ENCODE measurements around the gene RPL18.

RPL18 gene

DNA sequence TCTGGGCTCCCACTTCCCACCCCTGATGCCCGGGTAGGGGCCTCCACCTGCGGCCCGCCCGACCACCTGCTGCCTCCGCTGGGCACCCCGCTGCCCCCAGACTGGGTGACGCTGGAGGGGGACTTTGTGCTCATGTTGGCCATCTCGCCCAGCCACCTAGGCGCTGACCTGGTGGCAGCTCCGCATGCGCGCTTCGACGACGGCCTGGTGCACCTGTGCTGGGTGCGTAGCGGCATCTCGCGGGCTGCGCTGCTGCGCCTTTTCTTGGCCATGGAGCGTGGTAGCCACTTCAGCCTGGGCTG, 10.3 kb upstream of the RPL18 start:
- DNase-seq = no peak

DNA sequence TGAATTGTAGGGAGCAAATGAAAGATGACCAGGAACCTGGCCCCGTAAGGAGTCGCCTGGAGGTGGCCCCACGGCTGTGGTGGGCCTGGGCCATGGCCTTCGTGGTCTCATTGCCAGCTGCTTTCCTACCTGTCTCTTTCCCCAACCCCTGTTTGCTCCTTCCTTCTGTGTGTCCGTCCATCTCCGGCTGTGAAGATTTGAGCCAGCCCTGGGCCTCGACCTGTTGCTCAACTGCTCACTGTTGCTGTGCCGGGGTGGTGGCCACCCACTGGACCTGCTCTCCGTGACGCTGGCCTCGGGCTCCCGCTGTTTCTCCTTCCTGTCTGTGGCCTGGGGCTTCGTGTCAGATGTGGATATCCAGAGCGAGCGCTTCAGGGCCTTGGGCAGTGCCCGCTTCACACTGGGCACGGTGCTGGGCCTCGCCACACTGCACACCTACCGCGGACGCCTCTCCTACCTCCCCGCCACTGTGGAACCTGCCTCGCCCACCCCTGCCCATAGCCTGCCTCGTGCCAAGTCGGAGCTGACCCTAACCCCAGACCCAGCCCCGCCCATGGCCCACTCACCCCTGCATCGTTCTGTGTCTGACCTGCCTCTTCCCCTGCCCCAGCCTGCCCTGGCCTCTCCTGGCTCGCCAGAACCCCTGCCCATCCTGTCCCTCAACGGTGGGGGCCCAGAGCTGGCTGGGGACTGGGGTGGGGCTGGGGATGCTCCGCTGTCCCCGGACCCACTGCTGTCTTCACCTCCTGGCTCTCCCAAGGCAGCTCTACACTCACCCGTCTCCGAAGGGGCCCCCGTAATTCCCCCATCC, 9.7 kb upstream of the RPL18 start:
- DNase-seq = no peak

DNA sequence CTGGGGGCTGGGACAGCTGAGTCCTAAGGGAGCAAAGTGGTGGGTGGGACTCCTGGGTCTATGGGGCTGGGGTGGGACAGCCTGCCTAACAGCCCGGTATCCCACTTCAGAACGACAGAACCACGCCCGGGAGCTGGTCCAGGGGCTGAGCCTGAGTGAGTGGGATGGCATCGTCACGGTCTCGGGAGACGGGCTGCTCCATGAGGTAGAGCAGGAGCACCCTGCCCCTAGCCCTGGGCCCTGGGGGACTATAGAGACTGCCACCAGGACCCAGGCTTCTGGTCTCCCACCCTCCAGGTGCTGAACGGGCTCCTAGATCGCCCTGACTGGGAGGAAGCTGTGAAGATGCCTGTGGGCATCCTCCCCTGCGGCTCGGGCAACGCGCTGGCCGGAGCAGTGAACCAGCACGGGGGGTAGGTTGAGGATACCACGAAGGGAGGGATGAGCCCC, 8.9 kb upstream of the RPL18 start:
- no peak for DNase-seq

DNA sequence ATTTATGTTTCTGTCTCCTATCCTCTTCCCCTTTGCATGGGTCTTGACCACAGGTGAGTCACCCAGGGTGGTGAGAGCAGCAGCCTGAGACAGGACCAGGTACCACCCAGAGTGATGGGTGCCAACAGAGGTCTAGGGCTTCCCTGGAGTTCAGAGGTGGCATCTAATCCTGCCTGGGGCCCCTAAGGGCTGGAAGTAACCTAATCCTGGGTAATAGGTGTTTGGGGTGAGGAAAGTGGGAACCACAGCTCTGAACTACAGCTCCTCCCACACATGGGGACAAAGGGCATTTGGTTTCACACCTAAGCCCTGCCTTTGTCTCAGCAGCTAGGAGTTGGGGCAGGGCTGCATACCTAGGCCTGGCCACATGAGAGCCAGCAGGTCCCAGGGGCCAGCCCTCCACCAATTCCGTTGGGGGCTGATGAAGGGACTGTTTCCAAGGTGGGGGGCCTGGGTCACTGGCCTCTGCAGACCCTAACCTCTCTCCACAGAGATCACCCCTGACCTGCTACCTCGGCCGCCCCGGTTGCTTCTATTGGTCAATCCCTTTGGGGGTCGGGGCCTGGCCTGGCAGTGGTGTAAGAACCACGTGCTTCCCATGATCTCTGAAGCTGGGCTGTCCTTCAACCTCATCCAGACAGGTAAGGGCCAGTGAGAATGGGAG, 8.4 kb upstream of the RPL18 start:
- DNase-seq = no peak

DNA sequence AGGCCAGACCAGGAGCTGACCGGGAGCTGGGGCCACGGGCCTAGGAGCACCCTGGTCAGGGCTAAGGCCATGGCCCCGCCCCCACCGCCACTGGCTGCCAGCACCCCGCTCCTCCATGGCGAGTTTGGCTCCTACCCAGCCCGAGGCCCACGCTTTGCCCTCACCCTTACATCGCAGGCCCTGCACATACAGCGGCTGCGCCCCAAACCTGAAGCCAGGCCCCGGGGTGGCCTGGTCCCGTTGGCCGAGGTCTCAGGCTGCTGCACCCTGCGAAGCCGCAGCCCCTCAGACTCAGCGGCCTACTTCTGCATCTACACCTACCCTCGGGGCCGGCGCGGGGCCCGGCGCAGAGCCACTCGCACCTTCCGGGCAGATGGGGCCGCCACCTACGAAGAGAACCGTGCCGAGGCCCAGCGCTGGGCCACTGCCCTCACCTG, 6.9 kb upstream of the RPL18 start:
- DNase-seq = no peak

DNA sequence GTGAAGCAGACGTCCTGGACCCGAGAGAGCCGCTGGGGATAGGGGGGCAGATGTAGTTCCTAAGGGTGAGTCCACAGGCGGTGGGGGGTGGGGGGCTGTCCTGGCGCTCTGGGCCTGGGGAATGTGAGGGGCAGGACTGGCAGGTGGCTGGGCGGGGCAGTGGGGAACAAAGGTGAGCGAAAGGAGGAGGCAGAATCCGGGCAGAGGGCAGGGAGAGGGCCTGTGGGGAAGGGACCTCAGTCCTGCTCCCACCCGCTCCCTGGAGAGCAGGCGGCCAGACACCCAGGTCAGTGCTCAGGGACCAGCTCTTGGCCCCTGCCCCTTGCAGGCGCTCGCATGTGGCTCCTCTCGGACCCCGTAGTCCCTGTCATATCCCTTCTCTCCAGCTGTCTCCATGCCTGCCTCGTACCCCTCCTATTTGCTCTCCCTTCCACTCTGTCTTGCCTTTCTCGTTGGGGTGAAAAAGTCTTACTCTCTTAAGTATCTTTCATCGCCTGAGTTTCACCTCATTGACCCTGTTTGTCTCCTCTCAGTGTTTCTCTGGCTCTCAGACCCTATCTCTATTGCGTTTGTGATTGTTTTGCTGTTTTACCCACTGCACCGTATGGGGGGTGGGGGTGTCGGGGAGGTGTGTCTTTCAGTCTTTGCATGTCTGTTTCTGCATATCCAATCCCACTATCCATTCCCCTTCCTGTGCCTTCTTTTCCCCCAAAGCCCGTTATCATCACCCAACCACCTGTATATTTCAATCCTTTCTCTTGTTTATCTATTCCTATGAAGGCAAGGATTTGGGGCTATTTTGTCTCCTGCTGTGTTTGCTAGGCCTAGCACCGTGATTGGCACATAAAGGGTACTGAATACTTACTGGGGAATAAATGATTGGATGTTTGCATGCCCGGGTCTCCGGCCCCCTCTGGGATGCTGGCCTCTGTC, 6.1 kb upstream of the RPL18 start:
- no peak for DNase-seq

DNA sequence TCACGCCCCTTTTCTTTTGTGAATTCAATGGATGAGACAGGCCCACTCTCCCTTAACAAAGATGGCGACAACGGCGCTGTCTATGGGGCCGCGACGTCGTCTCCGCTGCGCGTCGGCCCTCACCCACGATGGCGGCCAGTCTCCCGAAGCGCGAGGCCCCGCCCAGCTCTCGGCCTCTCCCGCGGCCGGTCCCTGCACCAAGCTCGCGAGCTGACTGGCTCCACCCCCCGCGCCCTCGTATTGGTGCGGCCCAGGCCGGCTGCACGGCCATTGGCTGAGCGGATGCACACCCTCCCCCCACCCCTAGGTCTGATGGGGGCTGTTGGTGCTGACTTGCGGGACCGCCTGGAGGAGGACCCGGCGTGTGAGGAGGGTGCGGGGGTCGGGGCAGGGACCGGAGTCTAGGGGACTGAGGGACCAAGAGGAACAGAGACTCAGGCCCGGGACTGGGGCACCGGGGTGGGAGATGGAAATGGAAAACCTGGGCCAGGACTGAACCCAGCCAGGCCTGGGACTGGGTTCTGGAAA, 5.2 kb upstream of the RPL18 start:
- DNase-seq = peak; percentile 55

DNA sequence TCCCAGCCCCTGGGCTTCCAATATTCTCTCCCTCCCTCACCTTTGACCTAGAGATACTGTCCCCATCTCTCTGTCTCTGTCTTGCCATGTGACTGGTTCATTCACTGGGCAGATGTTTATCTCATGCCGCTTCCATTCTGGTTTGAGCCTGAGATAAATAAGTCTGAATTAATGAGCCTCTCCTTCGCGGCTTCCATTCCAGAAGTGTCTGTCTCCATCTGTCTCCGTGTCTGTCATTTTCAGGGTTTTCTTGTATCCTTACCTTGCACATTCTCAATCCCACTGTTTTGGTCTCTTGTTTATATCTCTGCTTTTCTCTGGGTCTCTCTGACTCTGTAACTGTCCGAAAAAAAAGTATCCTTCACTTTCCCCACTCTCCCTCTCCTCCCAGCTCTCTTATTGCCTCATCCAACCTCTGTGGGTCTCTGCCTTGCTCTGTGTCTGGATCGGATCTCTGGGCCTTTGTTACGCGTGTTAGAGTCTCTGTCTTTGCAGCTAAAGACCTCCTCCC, 4.6 kb upstream of the RPL18 start:
- DNase-seq = no peak

DNA sequence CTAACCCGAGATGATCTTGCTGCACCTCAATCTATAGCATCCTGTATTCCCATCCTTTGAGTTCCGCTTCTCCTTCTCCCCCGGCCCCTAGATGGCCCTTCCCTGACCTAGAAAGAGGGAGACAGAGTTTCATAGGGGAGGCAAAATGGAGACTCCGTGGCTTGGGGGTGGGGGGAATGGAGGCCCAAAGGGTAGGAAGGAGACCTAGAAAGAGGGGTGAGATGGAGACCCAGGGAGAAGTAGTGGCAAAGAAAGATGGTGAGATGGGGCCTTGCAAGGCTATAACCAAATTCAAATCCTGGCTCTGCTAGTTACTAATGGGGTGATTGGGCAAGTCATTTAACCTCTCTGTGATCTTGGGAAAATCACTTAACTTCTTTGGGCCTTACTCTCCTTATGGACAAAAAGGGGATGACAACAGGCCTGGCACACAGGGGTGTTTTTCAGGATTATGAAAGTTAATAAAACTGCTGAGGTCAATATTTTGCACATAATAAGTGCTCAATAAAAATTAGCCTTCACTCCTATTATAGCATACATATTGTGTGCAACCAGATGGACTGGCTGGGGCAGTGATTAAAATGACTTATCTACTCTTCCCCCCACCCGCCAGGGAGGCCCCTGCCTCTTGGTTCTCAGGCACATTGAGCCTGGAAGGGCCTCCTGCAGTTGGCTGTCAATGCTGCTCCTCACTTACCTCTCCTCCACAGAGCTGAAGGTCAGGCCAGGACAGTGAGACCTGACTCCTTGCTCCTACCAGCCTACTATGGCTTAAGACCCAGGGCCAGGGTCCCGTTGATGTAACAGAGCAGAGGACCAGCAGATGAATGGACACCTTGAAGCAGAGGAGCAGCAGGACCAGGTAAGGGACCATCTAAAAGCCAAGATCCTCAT, 961 bp upstream of the RPL18 start:
- DNase-seq = no peak

DNA sequence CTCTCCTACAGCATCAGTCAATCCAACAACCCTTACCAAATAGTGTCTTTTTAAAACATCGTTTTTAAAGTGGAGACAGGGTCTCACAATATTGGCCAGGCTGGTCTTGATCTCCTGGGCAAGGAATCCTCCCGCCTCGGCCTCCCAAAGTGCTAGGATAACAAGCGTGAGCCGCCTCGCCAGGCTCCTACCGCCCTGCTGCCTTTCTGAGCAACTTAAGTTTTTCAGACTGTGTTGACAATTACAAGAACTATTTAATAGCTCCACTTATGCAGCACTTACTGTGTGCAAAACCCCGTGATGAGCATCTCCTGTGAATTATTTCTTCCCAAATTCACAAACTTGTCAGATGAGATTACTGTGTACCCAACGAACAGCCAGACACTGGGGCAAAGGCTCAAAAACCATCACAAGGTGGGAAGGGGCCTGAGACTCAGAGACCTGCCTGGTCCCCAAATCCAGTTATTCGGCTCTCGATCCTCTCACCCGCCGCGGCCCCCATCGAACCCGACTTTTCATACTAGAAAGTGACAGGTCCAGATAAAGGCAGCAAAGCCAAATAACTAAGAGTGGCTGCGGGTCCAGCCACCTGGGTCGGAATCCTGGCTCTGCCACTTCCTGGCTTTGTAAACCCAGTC, 581 bp downstream of the RPL18 start:
- no peak for DNase-seq

DNA sequence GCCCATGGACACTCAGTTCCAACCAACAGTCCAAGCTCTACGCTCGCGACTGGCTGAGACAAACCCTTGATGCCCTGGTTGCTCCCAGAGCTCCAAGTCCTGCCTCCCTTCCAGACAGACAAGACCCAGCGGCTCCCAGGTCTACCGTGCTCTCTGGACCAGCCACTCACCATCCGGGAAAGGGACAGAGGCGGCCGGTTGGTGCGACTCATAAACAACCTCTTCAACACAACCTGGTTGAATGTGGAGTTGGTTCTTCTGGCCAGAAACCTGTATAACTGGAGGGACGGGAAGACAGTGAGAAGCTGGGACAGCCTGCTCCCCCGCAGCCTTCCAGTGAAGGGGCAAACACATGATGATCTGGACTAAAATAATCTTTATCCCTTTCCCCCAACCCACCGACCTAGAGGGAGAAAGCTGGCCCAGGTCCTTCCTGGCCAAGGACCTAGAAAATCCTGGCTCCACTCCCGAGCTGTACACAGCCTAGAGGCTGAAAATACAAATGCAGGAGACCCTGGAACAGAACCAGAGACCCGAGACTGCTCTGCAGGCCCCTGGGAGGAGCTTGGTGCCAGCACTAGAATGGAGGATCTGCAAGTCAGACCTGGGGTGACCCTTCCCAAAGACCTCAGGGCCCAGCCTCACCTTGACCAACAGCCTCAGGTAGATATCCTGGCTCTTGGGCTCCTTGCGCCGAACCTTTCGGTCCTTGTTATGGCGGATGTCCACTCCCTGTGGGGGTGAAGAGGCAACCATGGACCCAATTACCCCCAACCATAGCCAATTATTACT, 1.6 kb downstream of the RPL18 start:
- no peak for DNase-seq

DNA sequence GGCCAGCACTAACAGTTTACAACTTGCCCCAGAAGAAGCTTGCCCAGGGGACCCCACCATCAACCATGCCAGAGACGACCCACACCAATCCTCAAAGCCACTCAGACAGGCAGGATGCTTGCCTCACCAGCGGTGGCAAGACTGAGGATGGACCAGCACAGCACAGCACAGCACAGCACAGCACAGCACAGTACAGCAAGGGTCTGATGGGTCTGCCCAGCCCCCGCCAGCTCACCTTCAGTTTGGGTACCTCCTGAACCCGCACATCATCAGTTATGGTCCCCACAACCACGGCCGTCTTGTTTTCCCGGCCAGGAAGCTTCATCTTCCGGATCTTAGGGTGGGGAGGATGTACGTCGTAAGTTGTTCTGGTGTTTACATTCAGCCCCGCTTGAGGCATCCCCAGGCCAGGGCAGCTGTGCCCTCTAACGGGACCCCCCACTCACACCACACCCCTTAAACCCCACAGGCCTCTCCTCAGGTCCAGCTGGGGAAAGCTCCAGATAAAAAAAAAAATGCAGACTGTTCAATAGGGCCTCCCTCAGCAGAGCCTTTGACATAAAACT, 2.4 kb downstream of the RPL18 start:
- no peak for DNase-seq

DNA sequence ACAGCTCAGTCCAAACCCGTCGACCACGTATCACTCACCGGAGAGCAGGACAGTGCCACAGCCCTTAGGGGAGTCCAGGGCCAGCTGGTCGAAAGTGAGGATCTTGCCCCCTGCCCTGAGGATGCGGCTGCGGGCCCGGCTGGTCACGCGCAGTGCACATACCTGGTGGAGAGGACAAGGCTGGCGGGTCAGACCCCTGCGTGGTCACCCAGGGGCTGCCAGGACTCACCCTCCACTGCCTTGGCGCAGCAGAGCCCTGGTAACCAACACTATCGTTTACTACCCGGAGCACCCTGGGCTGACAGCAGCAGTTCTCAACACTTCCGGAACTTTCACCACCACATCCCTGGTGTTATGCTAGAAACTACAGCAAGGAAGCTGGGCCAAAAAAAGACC, 2.9 kb downstream of the RPL18 start:
- DNase-seq = no peak

DNA sequence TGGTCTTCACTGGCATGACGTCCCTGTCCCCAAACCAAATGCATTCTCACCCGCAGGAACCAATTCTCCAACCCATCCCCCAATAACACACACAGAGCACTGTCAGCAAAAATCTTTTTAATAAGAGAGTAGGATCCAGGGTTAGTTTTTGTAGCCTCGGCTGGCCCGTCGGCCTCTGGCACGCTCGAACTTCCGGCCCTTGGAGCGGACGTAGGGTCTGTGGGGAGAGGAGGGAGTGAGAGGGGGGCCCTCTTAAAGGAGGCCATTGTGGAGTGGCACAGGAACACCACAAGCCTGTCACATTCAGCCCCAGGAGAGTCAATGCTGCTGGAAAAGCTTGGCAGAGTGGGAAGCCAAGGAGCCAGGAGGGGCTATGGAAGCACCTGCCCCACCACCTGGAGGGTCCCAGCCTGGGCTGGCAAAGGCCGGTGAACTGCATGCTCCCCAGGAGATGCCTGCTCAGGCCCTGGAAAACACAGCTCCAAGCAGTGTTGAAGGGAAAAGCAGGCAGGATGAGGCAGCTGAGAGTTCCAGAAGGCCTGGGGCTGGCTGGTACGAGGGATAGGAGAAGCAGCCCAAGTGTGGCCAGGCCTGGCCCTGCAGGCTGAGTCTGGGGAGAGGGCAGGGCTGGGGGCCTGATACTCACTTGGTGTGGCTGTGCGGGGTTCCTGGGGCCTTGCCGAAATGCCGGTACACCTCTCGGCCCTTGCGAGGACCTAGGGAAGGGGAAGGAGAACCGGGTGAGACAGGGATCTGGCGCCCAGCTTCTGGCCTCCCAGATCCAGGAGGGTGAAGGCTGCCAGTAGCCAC, 3.5 kb downstream of the RPL18 start:
- DNase-seq = no peak

DNA sequence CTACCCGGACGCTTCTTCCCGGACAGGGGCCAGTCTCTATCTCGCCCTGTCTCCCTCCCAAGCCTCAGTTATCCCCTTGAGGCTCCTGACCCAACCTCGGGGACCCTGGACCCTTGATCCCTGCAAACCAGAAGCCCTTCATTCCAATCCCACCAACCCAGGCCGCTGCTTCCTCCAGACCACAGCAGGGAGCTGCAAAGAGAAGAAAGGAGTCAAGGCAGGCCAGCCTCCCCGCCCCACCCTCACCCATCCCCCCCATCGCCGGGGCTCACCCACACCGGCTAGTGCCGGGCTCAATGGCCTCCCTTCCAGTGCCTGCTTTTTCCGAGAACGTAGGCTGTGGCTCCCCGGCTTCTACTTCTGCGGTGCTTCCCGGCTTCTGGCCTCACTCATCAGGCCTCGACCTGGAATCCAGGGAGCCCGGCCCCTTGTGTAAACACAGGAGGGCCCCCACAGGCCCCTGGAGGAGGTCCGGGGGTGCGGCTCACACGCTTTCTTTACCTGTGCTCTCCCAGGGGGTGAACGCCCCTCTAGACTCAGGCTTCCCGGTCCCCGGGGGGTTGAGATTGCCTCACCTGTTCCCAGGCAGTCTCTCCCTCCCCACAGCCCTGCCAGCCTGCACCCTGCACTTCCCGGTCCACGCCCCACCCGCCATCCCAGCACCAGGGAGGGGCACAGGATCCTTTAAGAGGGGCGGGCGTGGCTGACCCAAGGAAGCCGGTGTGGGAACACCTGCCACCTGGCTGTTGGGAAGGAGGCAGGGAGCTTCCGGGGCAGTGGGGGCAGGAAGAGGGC, 4.3 kb downstream of the RPL18 start, which contains the start of gene FAM83E:
TSS of gene FAM83E (minus strand) at position 641 of the 795 bp plus-strand sequence. CDS start 1,704 bp downstream, outside the sequence.
- DNase-seq = no peak

DNA sequence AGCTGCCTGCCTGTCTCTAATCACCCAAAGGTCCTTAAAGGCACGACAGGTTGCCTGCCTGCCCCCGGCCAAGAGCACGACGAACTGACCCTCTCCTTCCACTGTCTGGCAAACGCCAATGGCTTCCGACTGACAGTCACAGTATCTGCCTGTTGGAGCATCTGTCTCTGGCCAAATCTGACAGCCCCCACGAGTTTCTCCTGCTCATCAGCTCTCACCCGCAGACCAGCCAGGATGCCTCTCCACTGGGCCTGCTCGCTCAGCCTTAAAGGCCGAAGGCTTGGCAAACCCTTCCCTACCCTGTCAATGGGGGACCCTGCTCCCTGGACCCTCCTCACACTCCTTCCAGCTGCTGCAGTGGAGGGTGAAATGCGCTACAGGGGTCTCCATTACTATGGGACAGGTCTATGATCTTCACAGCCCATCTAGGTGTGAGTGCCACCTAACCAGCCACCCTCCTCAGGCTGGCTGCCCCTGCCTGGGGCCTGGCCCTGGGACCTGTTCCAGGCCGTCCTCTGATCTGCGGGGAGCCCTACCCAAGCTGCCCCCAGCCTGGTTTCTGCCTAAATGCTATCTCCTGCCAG, 5.0 kb downstream of the RPL18 start:
- DNase-seq = no peak

DNA sequence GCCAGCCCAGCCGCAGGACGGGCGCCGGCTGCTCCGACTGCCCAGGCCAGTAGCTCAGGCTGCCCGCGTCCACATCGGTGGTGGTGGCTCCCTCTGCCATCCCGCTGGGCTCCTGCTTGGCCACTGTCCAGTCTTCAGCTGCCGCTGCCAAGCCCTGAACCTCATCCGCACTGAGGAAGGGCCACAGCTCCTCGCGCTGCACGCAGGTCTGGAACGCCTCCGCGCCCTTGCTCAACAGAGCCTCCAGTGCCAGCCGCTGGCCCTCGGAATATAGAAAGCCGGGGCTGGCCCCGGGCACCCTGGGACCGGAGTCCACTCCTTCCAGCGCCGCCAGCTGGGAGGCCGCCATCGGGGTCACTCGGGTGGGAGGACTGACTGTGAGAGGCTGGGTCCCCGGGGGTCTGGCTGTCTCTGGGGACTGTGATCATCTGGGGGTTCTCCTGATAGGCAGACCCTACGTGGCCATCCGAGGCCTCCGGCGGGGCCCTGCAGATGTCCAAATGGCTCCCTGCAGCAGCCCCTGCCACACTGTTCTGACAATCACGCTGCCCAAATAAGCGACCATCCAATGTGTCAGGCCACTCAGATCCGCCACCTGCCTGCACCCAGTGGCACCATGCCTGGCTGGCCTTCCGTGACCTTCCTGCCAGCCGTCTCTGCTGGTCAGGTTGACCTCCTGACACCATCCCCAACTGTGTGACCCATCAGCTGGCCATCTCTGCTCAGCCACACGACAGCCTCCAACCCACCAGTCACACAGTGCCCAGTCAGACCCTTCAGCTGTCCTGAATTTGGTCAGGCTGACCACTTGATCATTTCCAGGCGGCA, 5.7 kb downstream of the RPL18 start:
- no peak for DNase-seq

Measured in cortex of kidney (tissue), 1 donor.